ENCODE data around the gene PLCB3. TPM values are rescaled to one million over a fixed set of nuclear protein-coding genes. Genes with fewer than 3 reads are reported as not detected.

The PLCB3 gene
- total RNA-seq, 1 donor from 2014 or later, result 8.1 TPM

GRCh38 chr11:64284048-64284961, 33.0 kb downstream of the PLCB3 start, which contains the start of gene BAD:
Gene BAD (minus strand): TSS chr11:64284665. CDS start chr11:64284368, 297 bp downstream.
- TF ChIP-seq, protein P1, sequence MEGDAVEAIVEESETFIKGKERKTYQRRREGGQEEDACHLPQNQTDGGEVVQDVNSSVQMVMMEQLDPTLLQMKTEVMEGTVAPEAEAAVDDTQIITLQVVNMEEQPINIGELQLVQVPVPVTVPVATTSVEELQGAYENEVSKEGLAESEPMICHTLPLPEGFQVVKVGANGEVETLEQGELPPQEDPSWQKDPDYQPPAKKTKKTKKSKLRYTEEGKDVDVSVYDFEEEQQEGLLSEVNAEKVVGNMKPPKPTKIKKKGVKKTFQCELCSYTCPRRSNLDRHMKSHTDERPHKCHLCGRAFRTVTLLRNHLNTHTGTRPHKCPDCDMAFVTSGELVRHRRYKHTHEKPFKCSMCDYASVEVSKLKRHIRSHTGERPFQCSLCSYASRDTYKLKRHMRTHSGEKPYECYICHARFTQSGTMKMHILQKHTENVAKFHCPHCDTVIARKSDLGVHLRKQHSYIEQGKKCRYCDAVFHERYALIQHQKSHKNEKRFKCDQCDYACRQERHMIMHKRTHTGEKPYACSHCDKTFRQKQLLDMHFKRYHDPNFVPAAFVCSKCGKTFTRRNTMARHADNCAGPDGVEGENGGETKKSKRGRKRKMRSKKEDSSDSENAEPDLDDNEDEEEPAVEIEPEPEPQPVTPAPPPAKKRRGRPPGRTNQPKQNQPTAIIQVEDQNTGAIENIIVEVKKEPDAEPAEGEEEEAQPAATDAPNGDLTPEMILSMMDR (IDR thresholded peaks at IDR 0.05), result no peak
- POLR2A ChIA-PET, result interaction anchor here (0.5 to 5.8 kb wide), 21 partner anchors 9 to 1223 kb away, joined by 3 to 119 read pairs (median 5); partner anchors contain the start of genes CCDC88B, ESRRA, FERMT3 and FKBP2
- Mint-ChIP-seq H3K4me3 (peak within 1 kb of the TSS; percentile 90), H3K9me3 (no peaks in the 10 kb centered on the region), H3K4me1 (peaks cover 20% of the 10 kb centered on the region), H3K27me3 (no peaks in the 10 kb centered on the region), H3K36me3 (ENCODE audit: low read depth) (peaks cover 14% of the 10 kb centered on the region), H3K27ac (peak within 1 kb of the TSS; percentile 92)
- DNase-seq (peak; percentile 80), ATAC-seq (ENCODE audit: low read depth) (peak; percentile 79)
- CTCF ChIA-PET, result interaction anchor here (1.0 to 2.6 kb wide), 10 partner anchors 13 to 80 kb away, joined by 3 to 11 read pairs (median 4); partner anchors contain the start of genes CATSPERZ and PRDX5
- intact Hi-C loops (cut with micrococcal nuclease), result loop anchor here (1.0 to 2.0 kb wide), 3 partner anchors 33 to 58 kb away; partner anchors contain the start of genes CCDC88B, NUDT22, PLCB3 and TRPT1

GRCh38 chr11:64284962-64285884, 33.9 kb downstream of the PLCB3 start, which contains the start of gene GPR137:
Gene GPR137 (plus strand): TSS chr11:64285848. CDS start chr11:64286525, 677 bp downstream.
- ChIA-PET POLR2A (interaction anchor here (0.5 to 5.8 kb wide), 19 partner anchors 10 to 1223 kb away, joined by 3 to 119 read pairs (median 6); partner anchors contain the start of genes CCDC88B, ESRRA, FERMT3 and FKBP2), CTCF (interaction anchor here (1.0 to 2.6 kb wide), 8 partner anchors 14 to 81 kb away, joined by 3 to 11 read pairs (median 4); partner anchors contain the start of genes CATSPERZ and PRDX5)
- peaks cover 12% of the 10 kb centered on the region for H3K36me3 Mint-ChIP-seq (ENCODE audit: low read depth)
- TF ChIP-seq, protein P1 (IDR thresholded peaks at IDR 0.05), result no peak
- no peaks in the 10 kb centered on the region for H3K27me3 Mint-ChIP-seq
- peak within 1 kb of the TSS; percentile 92 for H3K27ac Mint-ChIP-seq
- peak; percentile 64 for ATAC-seq (ENCODE audit: low read depth)
- H3K9me3 Mint-ChIP-seq, result no peaks in the 10 kb centered on the region
- H3K4me1 Mint-ChIP-seq, result peaks cover 20% of the 10 kb centered on the region
- peak; percentile 99 for DNase-seq
- intact Hi-C loops (cut with micrococcal nuclease), result loop anchor here (1.0 to 2.0 kb wide), 9 partner anchors 15 to 59 kb away; partner anchors contain the start of genes CCDC88B, DNAJC4, ESRRA and FKBP2
- peak within 1 kb of the TSS; percentile 90 for H3K4me3 Mint-ChIP-seq

DNA sequence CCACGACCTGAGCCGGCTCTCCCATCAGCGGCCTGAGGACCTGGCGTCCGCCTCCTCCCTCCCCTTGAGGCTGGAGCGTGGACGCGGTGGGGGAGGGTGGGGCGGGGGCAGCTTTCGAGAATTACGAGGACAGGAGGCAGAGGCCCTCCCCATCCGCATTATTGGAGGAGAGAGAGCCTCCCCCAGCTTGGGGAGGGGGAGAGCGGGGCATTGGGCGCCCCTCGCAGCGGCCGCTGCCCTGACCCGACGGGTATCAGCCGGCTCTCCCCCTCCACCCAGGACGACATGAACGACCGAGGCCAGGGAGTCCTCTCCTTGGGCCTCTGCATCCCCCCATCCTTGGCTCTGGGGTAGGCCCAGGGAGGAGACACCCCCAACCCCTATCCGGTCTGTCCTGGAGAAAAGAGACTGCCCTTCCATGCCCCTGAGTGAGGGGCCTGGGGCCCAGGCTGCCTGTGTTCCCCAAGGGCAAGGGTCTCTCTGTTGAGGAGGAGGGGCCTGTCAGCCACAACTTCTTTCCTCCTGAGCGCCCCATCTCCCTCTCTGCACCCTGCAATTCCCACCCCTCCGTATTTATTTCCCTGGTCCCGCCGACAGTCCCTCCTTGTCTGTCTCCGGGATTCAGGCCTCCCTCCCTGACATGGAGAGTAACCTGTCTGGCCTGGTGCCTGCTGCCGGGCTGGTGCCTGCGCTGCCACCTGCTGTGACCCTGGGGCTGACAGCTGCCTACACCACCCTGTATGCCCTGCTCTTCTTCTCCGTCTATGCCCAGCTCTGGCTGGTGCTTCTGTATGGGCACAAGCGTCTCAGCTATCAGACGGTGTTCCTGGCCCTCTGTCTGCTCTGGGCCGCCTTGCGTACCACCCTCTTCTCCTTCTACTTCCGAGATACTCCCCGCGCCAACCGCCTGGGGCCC, 34.8 kb downstream of the PLCB3 start:
- H3K9me3 Mint-ChIP-seq, result no peaks in the 10 kb centered on the region
- peak overlapping the region; percentile 59 for H3K27ac Mint-ChIP-seq
- DNase-seq (no peak), ATAC-seq (ENCODE audit: low read depth) (no peak)
- CTCF ChIA-PET, result interaction anchor here (0.5 to 2.2 kb wide), 5 partner anchors 15 to 487 kb away, joined by 3 to 11 read pairs (median 4); partner anchors contain the start of genes CATSPERZ, ESRRA and PRDX5
- peak overlapping the region; percentile 78 for H3K4me3 Mint-ChIP-seq
- peaks cover 22% of the 10 kb centered on the region for H3K4me1 Mint-ChIP-seq
- POLR2A ChIA-PET, result interaction anchor here (1.9 to 5.8 kb wide), 5 partner anchors 16 to 101 kb away, joined by 14 to 119 read pairs (median 24); partner anchors contain the start of genes ESRRA, FERMT3, PRDX5 and STIP1
- TF ChIP-seq, protein P1 (IDR thresholded peaks at IDR 0.05), result no peak
- intact Hi-C loops (cut with micrococcal nuclease), result loop anchor here (1.0 to 2.0 kb wide), 7 partner anchors 15 to 56 kb away; partner anchors contain the start of genes CCDC88B, DNAJC4, ESRRA and FKBP2
- peaks cover 7% of the 10 kb centered on the region for H3K27me3 Mint-ChIP-seq
- peaks cover 11% of the 10 kb centered on the region for H3K36me3 Mint-ChIP-seq (ENCODE audit: low read depth)

DNA sequence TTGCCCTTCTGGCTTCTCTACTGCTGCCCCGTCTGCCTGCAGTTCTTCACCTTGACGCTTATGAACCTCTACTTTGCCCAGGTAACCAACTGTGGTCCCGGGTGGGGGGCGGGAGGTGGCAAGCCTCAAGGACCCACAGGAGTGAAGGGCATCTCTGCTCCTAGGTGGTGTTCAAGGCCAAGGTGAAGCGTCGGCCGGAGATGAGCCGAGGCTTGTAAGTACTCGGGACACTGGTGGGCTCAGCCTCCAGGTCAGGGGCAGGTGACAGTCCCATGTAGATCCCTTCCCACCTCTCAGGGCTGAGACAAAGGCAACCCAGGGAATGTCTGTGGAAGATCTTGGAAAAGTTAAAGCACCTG, 35.5 kb downstream of the PLCB3 start:
- peaks cover 7% of the 10 kb centered on the region for H3K27me3 Mint-ChIP-seq
- ChIA-PET CTCF (interaction anchor here (0.9 kb wide), 2 partner anchors 18 to 82 kb away, joined by 3 to 6 read pairs; partner anchors contain the start of gene ESRRA), POLR2A (interaction anchor here (3.7 to 5.8 kb wide), 2 partner anchors 16 to 17 kb away, joined by 24 to 119 read pairs; partner anchors contain the start of gene ESRRA)
- intact Hi-C loops (cut with micrococcal nuclease), result no loop called here
- H3K27ac Mint-ChIP-seq, result peak overlapping the region; percentile 59
- peaks cover 21% of the 10 kb centered on the region for H3K4me1 Mint-ChIP-seq
- TF ChIP-seq, protein P1 (IDR thresholded peaks at IDR 0.05), result no peak
- ATAC-seq (ENCODE audit: low read depth) (no peak), DNase-seq (no peak)
- no peaks in the 10 kb centered on the region for H3K9me3 Mint-ChIP-seq
- peak overlapping the region; percentile 78 for H3K4me3 Mint-ChIP-seq
- H3K36me3 Mint-ChIP-seq (ENCODE audit: low read depth), result peaks cover 6% of the 10 kb centered on the region
